NCI-H1436 treated with DMSO at 0.1 percent for 48 hours (cell line): ENCODE results near the gene AZU1.

Experiments
- DNase-seq: peaks from one replicate; lab custom pipeline; 2025; lab: John Stamatoyannopoulos, UW

Gene AZU1

GRCh38 chr19:855566-856120, 28.0 kb downstream of the AZU1 start:
- no peak for DNase-seq

- DNase-seq: no peak
Observed at GRCh38 chr19:858284-858683, 30.6 kb downstream of the AZU1 start.

- no peak for DNase-seq
Observed at GRCh38 chr19:858868-859843, 31.5 kb downstream of the AZU1 start, which contains the start of gene CFD. CFD (plus strand) TSS chr19:859664; CDS start chr19:859690, 26 bp downstream.

- no peak for DNase-seq
Observed at GRCh38 chr19:861141-861755, 33.6 kb downstream of the AZU1 start.

GRCh38 chr19:861756-862580, 34.3 kb downstream of the AZU1 start:
- DNase-seq: no peak

GRCh38 chr19:862581-863314, 35.1 kb downstream of the AZU1 start:
- no peak for DNase-seq

- no peak for DNase-seq
Observed at GRCh38 chr19:863315-863620, 35.6 kb downstream of the AZU1 start.

- DNase-seq: no peak
Observed at GRCh38 chr19:866769-867300, 39.2 kb downstream of the AZU1 start.

- DNase-seq: no peak
Observed at GRCh38 chr19:867301-867793, 39.7 kb downstream of the AZU1 start.

- DNase-seq: no peak
Observed at GRCh38 chr19:867855-868457, 40.3 kb downstream of the AZU1 start.

GRCh38 chr19:868458-869244, 41.0 kb downstream of the AZU1 start:
- no peak for DNase-seq

GRCh38 chr19:869245-870177, 41.9 kb downstream of the AZU1 start:
- no peak for DNase-seq

- DNase-seq: no peak
Observed at GRCh38 chr19:870314-870713, 42.7 kb downstream of the AZU1 start.

- no peak for DNase-seq
Observed at GRCh38 chr19:870963-871401, 43.3 kb downstream of the AZU1 start.

- DNase-seq: no peak
Observed at GRCh38 chr19:871446-872265, 44.0 kb downstream of the AZU1 start.

- no peak for DNase-seq
Observed at GRCh38 chr19:872266-872951, 44.8 kb downstream of the AZU1 start.

GRCh38 chr19:873084-873483, 45.4 kb downstream of the AZU1 start:
- DNase-seq: no peak
